ENCODE results near the gene RPTOR. TPM values are rescaled to one million over a fixed set of nuclear protein-coding genes. Genes with fewer than 3 reads are reported as not detected.

RPTOR gene
- polyA plus RNA-seq, 1 donor (not counting 4 experiments of a cell fraction or from before 2014, with no cell fraction given), result 4.0 TPM

DNA sequence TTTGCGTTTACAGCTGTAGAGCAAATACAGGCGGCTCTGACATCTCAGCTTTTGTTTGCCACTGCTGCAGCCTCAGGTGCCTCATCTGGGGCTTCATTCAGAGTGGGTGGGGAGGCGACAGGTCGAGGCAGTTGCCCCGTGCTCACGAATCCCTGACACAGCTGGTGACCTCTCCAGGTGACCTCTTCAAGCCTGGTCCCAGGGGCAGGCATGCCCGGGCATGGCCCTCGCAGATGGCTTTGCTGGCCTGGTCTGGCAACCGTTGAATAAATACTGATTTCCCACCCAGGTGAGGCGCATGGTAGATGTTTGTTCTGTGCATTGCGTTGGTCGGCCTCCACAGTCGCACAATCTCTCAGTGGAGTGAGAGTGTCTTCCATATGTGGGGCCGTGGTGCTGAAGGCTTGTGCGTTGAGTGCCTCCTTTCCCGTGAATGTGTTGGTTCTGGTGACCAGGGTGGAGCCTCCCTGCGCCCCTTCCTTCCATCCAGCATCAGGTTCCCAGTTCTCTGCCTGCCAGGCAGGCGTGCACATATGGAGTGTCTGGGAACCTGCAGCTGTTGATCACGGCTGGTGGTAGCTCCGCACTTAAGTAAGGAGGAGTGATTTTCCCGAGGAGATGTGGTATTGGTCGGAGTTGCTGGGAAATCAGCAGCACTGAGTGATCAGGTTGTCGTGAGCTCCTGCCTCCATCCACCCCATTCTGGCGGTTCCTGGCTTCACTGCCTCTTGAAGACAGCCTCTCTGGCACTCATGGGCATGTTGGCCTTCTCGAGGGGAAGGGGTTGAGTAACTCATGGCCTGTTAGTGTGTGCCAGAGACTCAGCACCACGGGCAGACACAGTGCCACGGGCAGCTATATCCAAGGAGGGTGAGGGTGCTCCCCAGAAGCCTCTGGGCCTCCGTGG is 149.7 kb downstream of the RPTOR start:
- peaks cover 62% of the 10 kb centered on the region for H3K79me2 ChIP-seq (ENCODE audit: control insufficient read depth, insufficient read depth, low read length)

DNA sequence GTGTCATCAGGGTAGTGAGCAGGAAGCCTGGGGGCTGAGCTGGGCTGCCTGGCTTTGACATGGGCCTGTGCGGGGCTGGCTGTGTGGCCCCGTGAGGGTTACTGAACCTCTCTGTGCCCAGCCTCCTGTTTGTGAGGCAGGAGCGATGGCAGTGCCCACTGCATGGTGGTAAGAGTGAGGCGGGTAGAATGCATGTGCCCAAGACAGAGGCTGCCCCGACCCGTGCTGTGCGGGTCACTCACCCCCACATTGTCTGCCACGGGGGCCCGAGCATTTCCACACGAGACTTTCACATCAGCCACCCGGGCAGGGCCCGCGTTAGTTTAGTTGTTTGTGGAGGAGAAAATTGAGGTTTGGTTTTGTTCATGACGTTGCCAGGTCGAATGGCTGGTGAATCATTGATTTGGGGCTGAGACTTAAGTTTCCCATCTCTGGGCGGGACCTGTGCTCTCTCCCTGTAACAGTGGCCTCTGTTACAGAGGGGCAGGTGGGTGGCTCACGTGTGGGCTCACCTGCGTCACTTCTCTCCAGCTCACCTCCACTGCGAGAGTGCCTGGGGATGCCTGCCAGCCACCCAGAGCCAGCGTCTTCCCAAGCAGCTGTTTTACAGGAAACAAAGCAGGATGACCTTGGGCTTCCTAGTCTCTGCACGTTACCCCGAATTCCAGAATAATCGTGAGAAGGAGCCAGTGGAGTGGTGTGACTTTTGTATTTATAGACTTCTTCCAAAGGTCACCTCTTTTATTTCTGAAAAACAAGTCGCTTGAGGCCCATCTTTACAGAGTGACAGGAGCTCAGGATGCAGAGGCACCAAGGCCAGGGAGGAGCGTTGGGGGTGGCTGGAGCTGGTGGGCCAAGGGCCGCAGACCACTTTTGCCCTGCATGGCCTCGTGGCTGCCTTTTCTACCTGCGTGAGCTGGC is 150.6 kb downstream of the RPTOR start:
- Histone ChIP-seq H3K9me3 (ENCODE audit: control insufficient read depth, low read depth, low read length) (no peaks in the 10 kb centered on the region), H3K4me2 (ENCODE audit: control insufficient read depth, extremely low read depth, insufficient read depth, low read depth, low read length) (no peak overlapping the region), H3K27me3 (ENCODE audit: control insufficient read depth, extremely low read depth, insufficient read depth, low read length) (no peaks in the 10 kb centered on the region), H3K27ac (ENCODE audit: control insufficient read depth, insufficient read depth, low read length) (no peak overlapping the region), H3K4me1 (ENCODE audit: control insufficient read depth, extremely low read depth, insufficient read depth, low read length) (no peaks in the 10 kb centered on the region), H3K9me1 (ENCODE audit: control insufficient read depth, extremely low read depth, insufficient read depth, low read length) (no peaks in the 10 kb centered on the region), H3K36me3 (ENCODE audit: control insufficient read depth in 2 of 2, extremely low read depth in 1 of 2, insufficient read depth in 2 of 2, low read length in 2 of 2) (no peaks in the 10 kb centered on the region), H4K20me1 (ENCODE audit: control insufficient read depth, extremely low read depth, insufficient read depth, low read length) (no peaks in the 10 kb centered on the region), H3K79me2 (ENCODE audit: control insufficient read depth, insufficient read depth, low read length) (peaks cover 68% of the 10 kb centered on the region), H2AFZ (ENCODE audit: control insufficient read depth, low read length) (no peak overlapping the region), H3K4me3 (ENCODE audit: control insufficient read depth in 2 of 3, extremely low read depth in 1 of 3, insufficient read depth in 2 of 3, low read depth in 1 of 3, low read length in 3 of 3) (no peak overlapping the region), H3K9ac (ENCODE audit: control insufficient read depth, extremely low read depth, insufficient read depth, low read length) (no peak overlapping the region)
- no peak for TF ChIP-seq EZH2 (IDR thresholded peaks at IDR 0.05; ENCODE audit: low read length)
- TF ChIP-seq, protein P1, sequence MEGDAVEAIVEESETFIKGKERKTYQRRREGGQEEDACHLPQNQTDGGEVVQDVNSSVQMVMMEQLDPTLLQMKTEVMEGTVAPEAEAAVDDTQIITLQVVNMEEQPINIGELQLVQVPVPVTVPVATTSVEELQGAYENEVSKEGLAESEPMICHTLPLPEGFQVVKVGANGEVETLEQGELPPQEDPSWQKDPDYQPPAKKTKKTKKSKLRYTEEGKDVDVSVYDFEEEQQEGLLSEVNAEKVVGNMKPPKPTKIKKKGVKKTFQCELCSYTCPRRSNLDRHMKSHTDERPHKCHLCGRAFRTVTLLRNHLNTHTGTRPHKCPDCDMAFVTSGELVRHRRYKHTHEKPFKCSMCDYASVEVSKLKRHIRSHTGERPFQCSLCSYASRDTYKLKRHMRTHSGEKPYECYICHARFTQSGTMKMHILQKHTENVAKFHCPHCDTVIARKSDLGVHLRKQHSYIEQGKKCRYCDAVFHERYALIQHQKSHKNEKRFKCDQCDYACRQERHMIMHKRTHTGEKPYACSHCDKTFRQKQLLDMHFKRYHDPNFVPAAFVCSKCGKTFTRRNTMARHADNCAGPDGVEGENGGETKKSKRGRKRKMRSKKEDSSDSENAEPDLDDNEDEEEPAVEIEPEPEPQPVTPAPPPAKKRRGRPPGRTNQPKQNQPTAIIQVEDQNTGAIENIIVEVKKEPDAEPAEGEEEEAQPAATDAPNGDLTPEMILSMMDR (optimal IDR thresholded peaks at IDR 0.05 in 1 of 3, IDR thresholded peaks at IDR 0.05 in 1 of 3, conservative IDR thresholded peaks at IDR 0.05 in 1 of 3; ENCODE audit: extremely low read depth in 1 of 3, insufficient read depth in 2 of 3, low read length in 3 of 3), result no peak
- no peak for FAIRE-seq
- dilution Hi-C loops (cut with MboI; ENCODE audit: extremely low pct_ligation_motif_present, low sequenced_read_pairs), result no loop called here
- DNase-seq (ENCODE audit: low read depth, low spot score), result no peak

More for the DNA sequence above, 149.7 kb downstream of the RPTOR start:
- no peaks in the 10 kb centered on the region for H3K9me1 ChIP-seq (ENCODE audit: control insufficient read depth, extremely low read depth, insufficient read depth, low read length)
- no peak overlapping the region for H3K27ac ChIP-seq (ENCODE audit: control insufficient read depth, insufficient read depth, low read length)
- no peaks in the 10 kb centered on the region for H3K36me3 ChIP-seq (ENCODE audit: control insufficient read depth in 2 of 2, extremely low read depth in 1 of 2, insufficient read depth in 2 of 2, low read length in 2 of 2)
- H3K9me3 ChIP-seq (ENCODE audit: control insufficient read depth, low read depth, low read length), result no peaks in the 10 kb centered on the region
- FAIRE-seq (no peak), DNase-seq (ENCODE audit: low read depth, low spot score) (no peak)
- no peak overlapping the region for H2AFZ ChIP-seq (ENCODE audit: control insufficient read depth, low read length)
- dilution Hi-C loops (cut with MboI; ENCODE audit: extremely low pct_ligation_motif_present, low sequenced_read_pairs), result no loop called here
- no peaks in the 10 kb centered on the region for H3K4me1 ChIP-seq (ENCODE audit: control insufficient read depth, extremely low read depth, insufficient read depth, low read length)
- H4K20me1 ChIP-seq (ENCODE audit: control insufficient read depth, extremely low read depth, insufficient read depth, low read length), result no peaks in the 10 kb centered on the region
- no peak overlapping the region for H3K4me3 ChIP-seq (ENCODE audit: control insufficient read depth in 2 of 3, extremely low read depth in 1 of 3, insufficient read depth in 2 of 3, low read depth in 1 of 3, low read length in 3 of 3)
- H3K27me3 ChIP-seq (ENCODE audit: control insufficient read depth, extremely low read depth, insufficient read depth, low read length), result no peaks in the 10 kb centered on the region
- TF ChIP-seq, protein P1 (optimal IDR thresholded peaks at IDR 0.05 in 1 of 3, IDR thresholded peaks at IDR 0.05 in 1 of 3, conservative IDR thresholded peaks at IDR 0.05 in 1 of 3; ENCODE audit: extremely low read depth in 1 of 3, insufficient read depth in 2 of 3, low read length in 3 of 3), result no peak
- TF ChIP-seq EZH2 (IDR thresholded peaks at IDR 0.05; ENCODE audit: low read length), result no peak
- H3K9ac ChIP-seq (ENCODE audit: control insufficient read depth, extremely low read depth, insufficient read depth, low read length), result no peak overlapping the region
- H3K4me2 ChIP-seq (ENCODE audit: control insufficient read depth, extremely low read depth, insufficient read depth, low read depth, low read length), result no peak overlapping the region

All from keratinocyte (primary cell).